T47D (cell line): Measurements from ENCODE around the gene WDR18.
A peak's percentile ranks its signal among the peaks of the same experiment; 100 is the strongest.

Experiments used
- DNase-seq, 2 experiments: peaks; one replicate each; pipeline versions ENCODE4 v3.0.0 to v3.0.0-alpha.2; 2011 to 2012; ENCODE audit warnings: low read depth in 1 of 2, low spot score in 1 of 2
- JUND ChIP-seq: IDR thresholded peaks from 2 replicates; pipeline ENCODE4 v1.6.1; 2012; ENCODE audit warnings: low read depth
- in situ Hi-C: cut with HindIII; loops from 2 replicates; pipeline ENCODE4 v1.10.0; 2016; ENCODE audit warnings: low sequenced_read_pairs, low pct_unique_long_range_greater_than_20kb

The WDR18 gene

DNA sequence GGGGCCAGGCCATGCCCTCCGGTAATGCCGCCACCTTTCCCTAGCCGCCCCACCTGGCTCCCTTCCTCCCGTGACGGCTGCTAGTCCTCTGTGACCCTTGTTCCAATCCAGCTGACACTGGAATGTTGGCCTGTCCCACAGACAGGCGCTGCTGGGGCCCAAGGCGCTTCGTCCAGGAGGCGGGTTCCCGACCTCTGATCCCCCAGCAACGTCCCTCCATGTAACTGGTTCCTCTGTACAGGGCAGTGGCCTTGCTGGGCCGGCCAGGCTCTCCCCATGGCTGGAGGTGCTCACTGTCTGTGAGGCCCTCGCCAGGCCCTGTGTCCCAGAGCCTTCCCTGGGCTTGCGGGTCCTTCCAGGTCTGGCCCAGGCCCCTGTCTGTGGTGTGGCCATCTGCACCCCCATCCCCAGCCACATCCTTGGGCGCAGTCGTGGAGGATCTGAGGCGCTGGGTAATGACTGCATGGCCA, 9.3 kb downstream of the WDR18 start:
- in situ Hi-C loops, result no loop called here
- TF ChIP-seq JUND, result no peak
- DNase-seq, result no peak

DNA sequence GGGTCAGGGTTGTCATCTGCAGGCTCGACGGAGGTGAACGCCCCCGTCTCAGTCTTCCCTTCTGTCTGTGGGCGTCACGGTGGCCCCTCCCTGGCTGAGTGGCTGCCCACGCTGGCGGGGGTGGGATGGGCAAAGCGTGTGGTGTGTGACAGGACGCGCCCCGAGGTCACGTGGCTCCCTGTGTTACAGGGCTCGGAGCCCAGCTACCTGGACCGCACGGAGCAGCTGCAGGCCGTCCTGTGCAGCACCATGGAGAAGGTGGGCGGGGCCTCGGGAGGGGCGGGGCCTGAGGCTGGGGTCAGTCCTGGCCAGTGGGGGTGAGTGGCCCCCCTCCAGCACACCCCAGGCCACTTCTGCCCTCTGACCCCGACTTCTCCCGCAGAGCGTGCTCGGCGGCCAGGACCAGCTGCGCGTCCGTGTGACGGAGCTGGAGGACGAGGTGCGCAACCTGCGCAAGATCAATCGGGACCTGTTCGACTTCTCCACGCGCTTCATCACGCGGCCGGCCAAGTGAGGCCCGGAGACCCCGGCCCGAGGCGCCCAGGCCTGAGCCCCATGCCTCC, 9.8 kb downstream of the WDR18 start:
- no peak for TF ChIP-seq JUND
- no peak for DNase-seq
- in situ Hi-C loops, result no loop called here

DNA sequence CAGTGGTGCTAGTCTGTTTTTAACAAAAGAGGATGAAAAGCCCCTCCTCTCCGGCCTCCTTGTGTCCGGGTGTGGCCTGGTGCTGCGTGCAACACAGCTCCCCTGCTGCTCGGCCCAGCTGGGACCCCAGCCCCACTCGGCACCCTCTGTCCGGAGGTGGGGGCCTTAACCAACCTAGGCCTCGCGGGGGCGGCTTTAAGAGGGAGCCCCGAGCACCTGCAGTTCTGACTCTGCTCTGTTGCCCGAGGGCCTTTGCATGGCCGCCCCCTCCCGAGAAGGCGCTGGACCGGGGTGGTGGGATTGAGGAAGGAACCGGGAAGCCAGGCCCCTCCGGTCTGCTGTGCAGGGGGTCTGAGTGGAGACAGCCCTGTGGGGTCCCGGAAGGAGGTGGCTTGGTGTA, 10.4 kb downstream of the WDR18 start:
- no peak for TF ChIP-seq JUND
- in situ Hi-C loops, result no loop called here
- no peak for DNase-seq

DNA sequence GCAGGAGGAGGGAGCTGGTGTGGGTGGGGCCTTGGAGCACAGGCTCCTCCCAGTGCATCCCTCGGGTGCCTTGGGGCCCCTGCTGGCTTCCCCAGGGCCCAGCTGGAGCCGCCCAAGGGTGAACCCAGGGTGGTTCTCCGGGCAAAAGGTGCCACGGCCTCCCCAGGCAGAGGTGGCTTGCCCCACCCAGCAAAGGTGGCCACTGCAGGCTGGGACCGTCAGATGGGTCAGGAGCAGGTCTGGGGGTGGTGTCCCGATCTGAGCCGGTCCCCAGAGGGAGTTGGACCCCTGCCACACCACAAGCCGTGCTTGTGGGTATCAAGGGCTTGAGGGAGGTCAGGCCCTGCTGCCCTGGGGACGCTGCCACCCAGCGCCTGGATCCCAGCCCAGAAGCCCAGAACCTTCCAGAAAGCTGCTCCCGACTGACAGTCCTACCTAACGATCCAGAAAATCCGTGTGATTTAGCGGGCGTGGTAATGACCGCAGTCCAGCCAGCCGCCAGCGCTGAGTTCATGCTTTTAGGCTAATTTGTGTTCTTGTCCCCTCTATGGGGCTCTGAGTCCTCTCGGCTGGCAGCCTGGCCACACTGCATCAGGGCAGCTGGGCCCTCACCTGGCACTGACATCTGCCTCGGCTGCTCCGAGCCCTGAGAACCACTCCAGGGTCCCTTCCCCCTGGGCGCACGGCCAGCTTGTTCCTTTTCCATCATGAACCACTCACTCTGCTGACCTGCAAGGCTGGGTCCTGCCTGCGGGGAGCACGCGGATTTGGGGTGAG, 11.1 kb downstream of the WDR18 start:
- in situ Hi-C loops, result no loop called here
- DNase-seq, result no peak
- no peak for TF ChIP-seq JUND

DNA sequence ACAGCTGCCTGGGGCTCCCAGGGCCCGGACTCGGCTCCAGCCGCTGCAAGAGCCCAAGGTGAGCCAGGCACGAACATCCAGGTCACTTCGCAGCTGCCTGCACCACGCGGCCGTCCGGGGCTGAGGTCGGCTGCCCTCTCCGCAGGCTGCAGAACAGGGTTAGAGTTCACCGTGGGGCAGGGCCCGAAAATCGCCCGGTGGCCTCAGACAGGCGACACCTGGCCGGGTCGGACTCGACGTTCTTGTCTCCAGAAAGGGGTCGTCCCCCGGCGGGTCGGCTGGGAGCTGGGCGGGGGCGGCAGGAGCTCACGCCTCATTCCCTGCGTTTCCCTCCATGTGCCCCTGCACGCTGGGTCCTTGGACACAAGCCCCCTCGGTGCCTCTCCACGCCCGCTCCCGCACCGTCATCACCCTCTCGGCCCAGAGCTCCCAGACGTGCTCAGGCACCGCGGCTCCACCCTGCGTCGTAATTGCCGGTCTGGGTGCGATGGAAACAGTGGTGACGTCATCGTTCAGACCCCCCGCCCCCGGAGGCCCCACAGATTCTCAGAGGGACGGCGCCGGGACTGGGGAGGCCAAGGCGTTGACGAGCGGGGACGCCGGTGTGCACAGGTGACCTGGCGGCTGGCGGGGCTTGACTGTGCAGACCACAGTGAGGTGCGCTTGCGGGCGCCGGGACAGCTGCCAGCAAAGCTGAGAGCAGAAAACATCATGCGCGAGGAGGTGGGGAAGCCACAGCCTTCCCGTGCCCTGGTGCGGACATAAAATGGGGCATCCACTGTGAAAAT, 12.1 kb downstream of the WDR18 start:
- TF ChIP-seq JUND, result no peak
- DNase-seq, result peak in 1 of 2 experiments; percentile 56
- in situ Hi-C loops, result no loop called here

DNA sequence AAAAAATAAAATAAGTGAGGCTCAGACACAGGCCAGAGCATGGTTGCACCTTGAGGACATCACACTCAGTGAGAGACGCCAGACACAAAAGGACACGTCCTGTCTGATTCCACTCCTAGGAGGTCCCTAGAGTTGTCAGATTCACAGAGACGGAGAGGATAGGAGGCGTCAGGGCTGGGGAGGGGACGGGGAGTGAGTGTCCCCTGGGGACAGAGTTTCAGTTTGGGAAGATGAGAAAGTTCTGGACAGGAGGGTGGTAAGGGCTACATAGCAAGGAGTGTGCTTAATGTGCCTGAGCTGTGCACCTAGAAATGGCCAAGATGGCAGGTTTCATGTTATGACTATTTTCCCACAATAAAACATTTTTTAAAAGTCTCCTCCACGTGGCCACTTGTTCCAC, 13.9 kb downstream of the WDR18 start:
- no peak for DNase-seq
- in situ Hi-C loops, result no loop called here
- no peak for TF ChIP-seq JUND

DNA sequence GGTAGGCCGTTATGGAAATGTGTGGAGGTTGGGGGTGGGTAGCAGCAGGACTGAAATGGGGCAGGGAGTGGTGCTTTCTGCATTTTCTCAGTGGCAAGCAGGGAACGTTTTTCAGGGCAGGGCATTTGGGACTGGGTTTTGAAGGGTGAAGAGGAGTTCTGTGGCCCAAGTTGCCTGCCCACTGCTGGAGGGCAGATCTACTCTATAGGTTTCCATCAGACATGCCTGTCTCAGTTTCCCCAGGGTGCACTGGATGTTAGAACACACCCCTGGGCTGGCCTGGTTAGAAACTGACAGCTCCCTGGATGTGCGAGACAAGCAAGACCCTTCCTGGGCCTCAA, 15.2 kb downstream of the WDR18 start:
- DNase-seq, result no peak
- in situ Hi-C loops, result no loop called here
- TF ChIP-seq JUND, result no peak

DNA sequence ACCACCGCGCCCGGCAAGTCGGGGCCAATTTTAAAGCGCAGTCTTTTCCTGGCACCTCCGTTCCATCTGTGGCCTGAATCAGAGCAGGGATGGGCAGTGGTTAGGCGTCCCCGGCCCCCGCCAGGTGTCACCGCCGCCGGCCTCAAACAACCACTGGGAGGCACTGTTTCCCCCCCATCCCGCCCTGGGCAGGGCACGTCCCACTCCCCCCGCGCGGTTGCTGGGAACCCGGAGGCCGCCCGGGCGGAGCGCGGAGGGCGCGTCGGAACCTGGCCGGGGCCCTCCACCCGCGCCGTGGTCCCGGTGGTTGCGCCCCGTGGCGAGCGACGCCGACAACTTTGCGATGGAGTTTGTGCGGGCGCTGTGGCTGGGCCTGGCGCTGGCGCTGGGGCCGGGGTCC, 15.9 kb downstream of the WDR18 start, which contains the start of gene GRIN3B:
Gene GRIN3B (plus strand): TSS at position 325 of the 400 bp plus-strand sequence. CDS start 19 bp downstream, at position 344.
- in situ Hi-C loops, result no loop called here
- no peak for TF ChIP-seq JUND
- DNase-seq, result peak; percentile 48 to 58

DNA sequence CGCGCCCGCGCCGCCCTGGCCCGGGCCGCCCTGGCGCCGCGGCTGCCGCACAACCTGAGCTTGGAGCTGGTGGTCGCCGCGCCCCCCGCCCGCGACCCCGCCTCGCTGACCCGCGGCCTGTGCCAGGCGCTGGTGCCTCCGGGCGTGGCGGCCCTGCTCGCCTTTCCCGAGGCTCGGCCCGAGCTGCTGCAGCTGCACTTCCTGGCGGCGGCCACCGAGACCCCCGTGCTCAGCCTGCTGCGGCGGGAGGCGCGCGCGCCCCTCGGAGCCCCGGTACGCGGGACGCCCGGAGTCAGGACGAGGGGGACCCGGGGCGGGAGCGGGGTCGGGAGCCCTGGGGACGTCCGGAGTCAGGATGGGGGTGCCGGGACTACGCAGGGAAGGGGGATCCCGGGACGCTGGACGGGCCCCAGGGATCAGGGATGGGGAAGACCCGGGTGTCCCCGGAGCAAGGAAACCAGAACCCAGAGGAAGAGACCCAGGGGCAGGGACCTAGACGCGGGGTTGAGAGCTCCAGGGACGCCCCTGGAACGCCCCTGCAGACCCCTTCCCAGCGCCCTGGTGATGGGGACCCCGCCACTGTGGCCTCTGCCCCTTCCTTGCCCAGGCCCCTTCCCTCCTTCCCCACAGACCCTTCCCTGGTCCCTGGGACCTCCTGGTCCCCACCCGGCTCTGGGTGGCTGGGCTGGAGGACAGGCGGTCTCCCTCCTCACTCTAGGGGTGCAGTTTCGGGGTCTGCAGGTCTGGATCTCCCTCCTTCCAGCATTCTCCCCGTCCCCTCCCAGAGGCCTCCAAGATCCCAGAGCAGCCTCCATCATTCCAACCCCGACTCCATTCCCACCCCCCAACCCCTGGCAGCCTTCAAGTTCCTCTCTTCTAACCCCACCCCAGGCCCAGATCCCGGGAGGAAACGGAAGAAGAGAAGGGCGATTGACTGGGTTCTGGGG, 16.7 kb downstream of the WDR18 start:
- DNase-seq, result no peak
- no peak for TF ChIP-seq JUND
- in situ Hi-C loops, result no loop called here

DNA sequence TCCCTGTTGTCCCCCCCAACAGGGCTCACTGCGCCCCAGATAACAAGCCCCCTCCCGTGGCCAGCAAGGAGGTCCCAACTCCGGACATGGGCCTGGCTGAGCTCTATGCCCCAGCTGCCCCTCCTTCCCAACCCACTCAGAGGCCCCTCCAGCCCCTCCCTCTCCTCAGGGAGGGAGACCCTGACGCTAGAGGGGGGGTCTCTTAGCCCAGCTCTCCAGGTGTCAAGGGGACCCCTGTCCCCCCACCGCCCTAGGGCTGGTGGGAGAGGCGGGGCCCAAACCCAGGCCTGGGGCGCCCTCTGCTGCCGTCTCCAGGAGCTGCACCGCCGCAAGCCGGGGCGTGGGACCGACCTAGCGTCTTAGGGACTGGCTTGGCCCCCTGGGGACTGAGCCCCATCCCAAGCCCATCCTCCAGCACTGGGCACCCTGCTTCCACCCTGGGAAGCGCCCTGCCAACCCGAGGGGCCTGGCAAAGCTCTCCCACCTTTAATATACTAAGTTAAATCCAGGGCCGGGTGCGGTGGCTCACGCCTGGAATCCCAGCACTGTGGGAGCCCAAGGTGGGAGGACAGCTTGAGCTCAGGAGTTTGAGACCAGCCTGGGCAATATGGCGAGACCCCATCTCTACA, 17.5 kb downstream of the WDR18 start:
- no peak for TF ChIP-seq JUND
- DNase-seq, result peak in 1 of 2 experiments; percentile 82
- in situ Hi-C loops, result no loop called here

DNA sequence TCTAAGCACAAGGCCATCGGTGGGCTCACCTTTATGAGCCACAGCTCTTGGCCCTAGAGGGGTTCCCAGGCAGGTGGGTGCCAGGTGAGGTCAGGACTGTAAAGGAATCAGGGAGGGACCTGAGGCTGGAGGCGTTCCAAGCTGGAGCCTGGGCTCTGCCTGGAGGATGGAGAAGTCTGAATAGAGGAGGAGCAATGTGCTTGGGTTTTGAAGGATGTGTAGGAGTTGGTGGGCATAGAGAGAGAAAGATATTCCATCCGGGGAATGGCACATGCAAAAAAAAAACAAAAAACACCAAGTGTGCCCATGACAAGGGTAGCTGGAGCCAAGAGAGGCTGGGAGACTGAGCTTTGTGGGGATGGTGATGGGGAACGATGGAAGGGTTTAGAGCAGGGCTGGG, 18.5 kb downstream of the WDR18 start:
- no peak for TF ChIP-seq JUND
- no peak for DNase-seq
- in situ Hi-C loops, result no loop called here

DNA sequence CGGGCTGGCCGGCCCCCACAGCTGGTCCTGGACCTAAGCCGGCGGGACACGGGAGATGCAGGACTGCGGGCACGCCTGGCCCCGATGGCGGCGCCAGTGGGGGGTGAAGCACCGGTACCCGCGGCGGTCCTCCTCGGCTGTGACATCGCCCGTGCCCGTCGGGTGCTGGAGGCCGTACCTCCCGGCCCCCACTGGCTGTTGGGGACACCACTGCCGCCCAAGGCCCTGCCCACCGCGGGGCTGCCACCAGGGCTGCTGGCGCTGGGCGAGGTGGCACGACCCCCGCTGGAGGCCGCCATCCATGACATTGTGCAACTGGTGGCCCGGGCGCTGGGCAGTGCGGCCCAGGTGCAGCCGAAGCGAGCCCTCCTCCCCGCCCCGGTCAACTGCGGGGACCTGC, 19.1 kb downstream of the WDR18 start:
- in situ Hi-C loops, result no loop called here
- no peak for TF ChIP-seq JUND
- DNase-seq, result no peak
